DMS153 treated with DMSO at 0.1 percent for 48 hours (cell line): ENCODE results near the gene RNF213.
"Not testable (repeated sequence)": the region's sequence is repeated elsewhere in the genome, so short reads cannot be mapped to it uniquely, and the experiment has no call there.

Experiments
- DNase-seq: peaks from one replicate; lab custom pipeline; 2025; ENCODE audit not compliant: unreplicated experiment; lab: John Stamatoyannopoulos, UW

The RNF213 gene

GRCh38 chr17:80267391-80267790 lies 6.7 kb downstream of the RNF213 start:
- no peak for DNase-seq

DNA sequence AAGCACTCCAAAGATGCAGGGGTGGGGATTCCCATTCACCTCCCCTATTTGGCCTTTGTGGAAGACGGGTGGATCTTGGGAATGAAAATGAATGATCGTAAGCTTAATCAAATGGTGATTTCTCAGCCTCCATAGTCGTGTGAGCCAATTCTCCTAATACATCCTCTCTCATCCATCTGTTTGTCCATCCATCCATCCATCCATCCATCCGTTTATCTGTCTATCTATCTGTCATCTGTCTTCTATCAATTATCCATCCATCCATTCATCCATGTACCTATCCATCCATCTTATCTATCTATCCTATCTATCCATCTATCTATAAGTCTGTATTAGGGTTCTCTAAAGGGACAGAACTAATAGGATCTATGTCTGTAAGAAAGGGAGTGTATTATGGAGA lies 7.8 kb downstream of the RNF213 start:
- no peak for DNase-seq

DNA sequence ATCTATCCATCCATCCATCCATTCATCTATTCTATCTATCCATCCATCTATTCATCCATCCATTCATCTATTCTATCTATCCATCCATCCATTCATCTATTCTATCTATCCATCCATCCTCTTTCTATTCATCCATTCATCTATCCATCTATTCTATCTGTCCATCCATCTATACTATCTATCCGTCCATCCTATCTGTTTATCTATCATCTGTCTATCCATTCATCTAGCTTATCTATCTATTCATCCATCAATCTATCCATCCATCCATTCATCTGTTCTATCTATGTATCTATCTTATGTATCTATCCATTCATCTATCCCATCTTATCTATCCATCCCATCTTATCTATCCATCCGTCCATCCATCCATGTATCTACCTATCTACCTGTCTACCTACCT lies 8.8 kb downstream of the RNF213 start:
- no peak for DNase-seq

DNA sequence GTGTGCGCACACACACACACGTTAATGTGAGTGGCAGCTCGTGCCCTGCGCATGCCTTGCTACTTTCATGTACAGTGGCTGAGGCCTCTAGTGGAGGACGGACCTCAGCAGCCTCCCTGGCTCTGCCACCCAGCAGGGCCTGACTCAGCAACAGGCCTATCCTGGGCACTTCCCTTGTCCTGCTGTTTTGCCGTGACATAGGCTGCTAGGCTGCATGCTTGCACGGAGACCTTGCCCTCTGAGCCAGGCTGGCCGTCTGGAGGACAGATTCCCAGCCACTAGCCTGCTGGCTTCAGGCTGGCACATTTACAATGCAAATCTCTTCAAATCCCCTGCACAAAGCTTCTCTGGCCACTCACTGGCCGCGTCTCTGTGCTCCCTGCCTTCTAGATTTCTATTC lies 9.5 kb downstream of the RNF213 start:
- DNase-seq = no peak

DNA sequence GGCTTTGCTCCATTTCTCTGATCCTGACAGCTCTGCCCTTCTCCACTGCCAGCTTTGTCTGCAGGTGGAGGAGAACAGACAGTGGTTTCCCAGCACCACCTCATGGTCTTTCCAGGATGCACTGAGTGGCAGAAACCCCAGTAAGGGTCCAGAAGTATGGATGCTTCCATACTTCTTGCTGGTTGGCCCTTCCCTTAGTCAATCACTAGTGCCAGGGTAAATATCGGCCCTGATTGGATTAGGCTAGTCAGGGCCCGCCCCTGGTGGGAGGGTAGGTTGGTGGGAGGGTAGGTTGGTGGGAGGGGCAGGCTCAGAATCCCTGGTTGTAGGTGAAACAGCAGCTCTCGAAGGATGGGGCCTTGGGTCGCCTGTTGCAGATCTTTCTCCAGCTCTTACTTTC lies 10.2 kb downstream of the RNF213 start:
- DNase-seq = no peak

DNA sequence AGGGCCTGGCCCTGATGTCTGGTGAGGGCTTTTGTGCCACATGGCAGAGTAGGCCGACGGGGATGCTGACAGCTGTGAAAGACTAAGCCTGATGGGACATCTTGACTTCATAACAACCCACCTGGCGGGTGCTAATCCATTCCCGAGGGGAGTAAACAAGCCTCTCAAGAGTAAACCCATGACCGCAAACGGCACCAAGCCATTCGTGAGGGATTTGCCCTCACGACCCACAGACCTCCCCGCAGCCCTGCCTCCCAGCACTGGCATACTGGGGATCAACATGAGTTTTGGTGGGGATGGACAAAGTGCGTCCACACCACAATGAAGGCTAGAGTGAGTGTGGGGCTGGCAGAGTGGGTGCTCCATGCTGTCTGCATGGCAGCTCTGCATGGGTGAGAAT lies 11.7 kb downstream of the RNF213 start:
- DNase-seq = no peak

GRCh38 chr17:80274331-80274730 lies 13.7 kb downstream of the RNF213 start:
- DNase-seq = no peak

DNA sequence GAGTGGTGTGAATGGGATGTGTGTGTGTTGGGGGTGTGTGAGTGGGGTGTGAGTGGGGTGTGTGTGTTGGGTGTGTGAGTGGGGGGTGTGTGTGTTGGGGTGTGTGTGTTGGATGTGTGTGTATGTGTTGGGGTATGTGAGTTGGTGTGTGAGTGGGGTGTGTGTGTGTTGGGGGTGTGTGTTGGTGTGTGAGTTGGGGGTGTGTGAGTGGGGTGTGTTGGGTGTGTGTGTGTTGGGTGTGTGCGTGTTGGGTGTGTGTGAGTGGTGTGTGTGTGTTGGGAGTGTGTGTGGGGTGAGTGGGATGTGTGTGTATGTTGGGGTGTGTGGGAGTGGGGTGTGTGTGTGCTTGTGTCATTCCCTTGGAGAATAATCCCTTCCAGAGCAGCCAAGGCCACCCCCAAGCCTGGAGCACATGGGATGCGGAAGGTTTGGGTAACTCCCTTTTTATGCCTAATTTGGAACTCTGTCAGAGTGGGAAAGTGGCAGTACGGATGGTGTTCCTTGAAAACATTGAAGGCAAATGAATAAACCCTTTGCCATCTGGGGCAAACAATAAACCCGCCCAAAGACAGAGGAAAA lies 14.3 kb downstream of the RNF213 start:
- DNase-seq = no peak

GRCh38 chr17:80275857-80276256 lies 15.2 kb downstream of the RNF213 start:
- DNase-seq = not testable (repeated sequence)

DNA sequence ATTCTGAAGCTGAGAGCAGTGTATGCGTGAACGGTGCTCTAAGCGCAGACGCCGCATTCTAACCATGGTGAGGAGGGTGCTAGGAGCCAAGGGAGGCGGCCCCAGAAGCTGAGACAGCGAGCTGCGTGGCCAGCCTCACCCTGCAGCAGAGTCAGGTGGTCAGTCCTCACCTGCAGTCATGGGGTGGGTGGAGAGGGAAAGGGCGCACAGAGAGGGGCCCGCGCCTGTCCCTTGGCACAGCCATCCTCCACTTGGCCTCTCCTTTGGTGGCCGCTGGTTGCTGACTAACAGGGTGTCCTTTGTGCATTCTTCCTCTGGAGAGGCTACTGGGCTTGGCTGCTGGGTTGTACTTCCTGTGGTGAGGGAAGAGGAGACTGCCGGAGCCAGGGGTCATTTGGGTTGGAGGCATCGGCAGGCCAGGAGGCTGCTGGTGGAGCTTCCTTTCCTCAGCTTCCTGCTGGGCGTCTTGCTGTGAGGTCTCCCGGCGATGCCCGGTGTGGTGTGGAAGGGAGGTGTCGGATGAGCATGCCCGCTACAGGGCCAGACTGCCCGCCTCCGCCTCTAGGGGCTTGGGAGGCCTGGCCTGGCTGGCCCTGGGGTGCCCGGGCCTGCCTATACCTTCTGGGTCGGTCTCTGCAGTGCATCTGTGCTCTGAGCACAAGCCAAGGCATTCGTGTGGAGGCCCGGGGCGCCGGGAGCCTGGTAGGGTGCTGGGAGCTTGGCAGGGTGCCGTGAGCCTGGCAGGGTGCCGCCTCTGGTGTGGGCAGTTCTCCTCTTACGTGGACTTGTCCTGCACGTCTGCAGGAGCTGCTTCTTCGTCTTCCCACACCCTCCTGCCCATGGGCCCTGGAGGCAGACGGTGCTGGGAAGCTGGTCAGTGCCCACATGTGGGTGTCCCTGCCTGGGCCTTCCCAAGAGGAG lies 17.4 kb downstream of the RNF213 start:
- no peak for DNase-seq

DNA sequence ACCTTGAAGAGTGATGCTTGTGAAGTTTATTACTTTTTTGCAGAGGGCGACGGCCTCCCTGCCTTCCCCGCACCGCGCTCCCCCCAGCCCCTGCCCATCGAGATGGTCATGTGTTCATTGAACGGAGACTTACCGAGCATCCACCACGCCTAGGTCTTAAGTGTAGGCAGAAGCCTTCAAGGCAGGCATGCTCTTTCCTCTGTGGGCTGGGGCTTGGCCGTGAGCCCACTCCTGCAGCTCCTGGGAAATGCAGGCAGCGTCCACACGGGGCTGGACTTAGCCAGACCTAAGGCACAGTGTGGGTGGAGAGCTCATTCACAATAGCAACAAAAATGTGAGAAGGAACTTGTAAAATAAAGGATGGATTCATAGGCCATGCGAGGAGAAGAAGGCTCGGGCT lies 19.2 kb downstream of the RNF213 start:
- no peak for DNase-seq

GRCh38 chr17:80281516-80281915 lies 20.9 kb downstream of the RNF213 start:
- DNase-seq = no peak

GRCh38 chr17:80283116-80283852 lies 22.6 kb downstream of the RNF213 start:
- DNase-seq = no peak

GRCh38 chr17:80284631-80285030 lies 24.0 kb downstream of the RNF213 start:
- DNase-seq = no peak

- no peak for DNase-seq
These were observed 24.7 kb downstream of the RNF213 start for GRCh38 chr17:80285237-80285920.

GRCh38 chr17:80286638-80286960 lies 25.9 kb downstream of the RNF213 start:
- DNase-seq = no peak

- DNase-seq = no peak
These were observed 26.4 kb downstream of the RNF213 start for GRCh38 chr17:80287038-80287437.

DNA sequence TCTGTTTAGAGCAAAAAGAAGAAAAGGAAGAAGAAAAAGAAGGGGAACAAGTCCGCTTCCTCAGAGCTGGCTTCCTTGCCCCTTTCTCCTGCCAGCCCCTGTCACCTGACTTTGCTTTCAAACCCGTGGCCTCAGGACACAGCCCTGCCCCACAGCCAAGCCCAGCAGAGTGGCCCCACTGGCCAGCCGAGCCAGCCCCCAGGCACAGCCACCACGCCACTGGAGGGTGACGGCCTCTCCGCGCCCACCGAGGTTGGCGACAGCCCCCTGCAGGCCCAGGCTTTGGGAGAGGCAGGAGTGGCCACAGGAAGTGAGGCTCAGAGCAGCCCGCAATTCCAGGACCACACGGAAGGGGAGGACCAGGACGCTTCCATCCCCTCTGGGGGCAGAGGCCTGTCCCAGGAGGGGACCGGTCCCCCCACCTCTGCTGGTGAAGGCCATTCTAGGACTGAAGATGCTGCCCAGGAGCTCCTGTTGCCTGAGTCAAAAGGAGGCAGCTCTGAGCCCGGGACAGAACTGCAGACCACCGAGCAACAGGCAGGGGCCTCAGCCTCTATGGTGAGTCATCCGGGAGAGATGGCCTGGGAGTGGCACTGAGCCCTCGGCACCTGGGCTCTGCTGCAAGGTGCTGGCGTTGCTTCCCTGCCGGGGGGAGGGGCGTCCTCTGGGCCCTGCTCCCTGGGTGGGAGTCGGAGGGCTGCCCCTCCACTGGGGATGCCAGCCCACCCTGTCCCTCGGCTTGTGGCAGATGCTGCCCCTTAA lies 27.3 kb downstream of the RNF213 start:
- no peak for DNase-seq

DNA sequence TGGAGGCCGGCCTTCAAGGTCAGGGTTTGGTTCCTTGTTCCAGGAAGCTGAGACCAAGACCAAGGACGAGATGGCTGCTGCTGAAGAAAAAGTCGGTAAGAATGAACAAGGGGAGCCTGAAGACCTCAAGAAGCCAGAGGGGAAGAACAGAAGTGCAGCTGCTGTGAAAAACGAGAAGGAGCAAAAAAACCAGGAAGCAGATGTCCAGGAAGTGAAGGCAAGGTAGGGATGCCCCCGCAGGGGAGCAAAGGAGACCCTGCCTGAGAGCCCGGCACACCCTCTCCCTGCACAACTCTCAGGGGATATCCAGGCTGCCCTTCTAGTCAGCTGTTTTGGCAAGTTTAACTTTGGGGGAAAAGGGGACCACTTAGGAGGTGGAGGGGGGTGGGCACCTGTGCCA lies 29.0 kb downstream of the RNF213 start:
- DNase-seq = no peak

- DNase-seq = no peak
These were observed 29.5 kb downstream of the RNF213 start for GRCh38 chr17:80290156-80290555.

- DNase-seq = no peak
These were observed 30.6 kb downstream of the RNF213 start for GRCh38 chr17:80291260-80291659.
